GM23338 (cell line): ENCODE data around the gene VSX1. TPM values are rescaled to one million over a fixed set of nuclear protein-coding genes. Genes with fewer than 3 reads are reported as not detected.
A peak's percentile ranks its signal among the peaks of the same experiment; 100 is the strongest.

Source experiments
- ATAC-seq: fragments of 200-7000 bp; cut with Tn5 transposase; 3 replicates; pipeline ENCODE4 v1.9.1; 2020
- DNase-seq: peaks from one replicate; pipeline ENCODE4 v3.0.0-alpha.2; 2015; ENCODE audit warnings: low spot score
- H2AFZ ChIP-seq: fragments of 200-600 bp; sonication (generic); 2 replicates; pipeline ENCODE4 v1.8.0; 2016; ENCODE audit warnings: antibody characterized with exemption, mild to moderate bottlenecking, moderate library complexity
- H3F3A ChIP-seq: fragments of 200-600 bp; sonication (generic); replicated peaks from 2 replicates; pipeline ENCODE4 v1.8.0; 2017; ENCODE audit warnings: antibody characterized with exemption, mixed run types, low read depth
- H3K27ac ChIP-seq: fragments of 200-600 bp; sonication (generic); 2 replicates; pipeline ENCODE4 v1.6.1; 2016; ENCODE audit warnings: low read depth
- H3K27me3 ChIP-seq: fragments of 200-600 bp; sonication (generic); 2 replicates; pipeline ENCODE4 v1.8.0; 2016; ENCODE audit warnings: mild to moderate bottlenecking, mixed run types, moderate library complexity; ENCODE audit not compliant: insufficient read depth
- H3K36me3 ChIP-seq: fragments of 200-600 bp; sonication (generic); 2 replicates; pipeline ENCODE4 v1.8.0; 2016; ENCODE audit warnings: mild to moderate bottlenecking; ENCODE audit not compliant: insufficient read depth
- H3K4me1 ChIP-seq: fragments of 200-600 bp; sonication (generic); 2 replicates; pipeline ENCODE4 v1.8.0; 2016; ENCODE audit warnings: mild to moderate bottlenecking, moderate library complexity; ENCODE audit not compliant: insufficient read depth
- H3K4me2 ChIP-seq: fragments of 200-600 bp; sonication (generic); 2 replicates; pipeline ENCODE4 v1.7.1; 2017; ENCODE audit warnings: mixed run types
- H3K4me3 ChIP-seq: fragments of 200-600 bp; sonication (generic); 2 replicates; pipeline ENCODE4 v1.6.1; 2016; ENCODE audit warnings: mixed run types
- H3K79me2 ChIP-seq: fragments of 200-600 bp; sonication (generic); replicated peaks from 2 replicates; pipeline ENCODE4 v1.8.0; 2017; ENCODE audit warnings: mild to moderate bottlenecking; ENCODE audit not compliant: insufficient read depth
- H3K9me2 ChIP-seq: fragments of 200-600 bp; sonication (generic); 2 replicates; pipeline ENCODE4 v1.8.0; 2017; ENCODE audit not compliant: insufficient read depth
- H4K20me1 ChIP-seq: fragments of 200-600 bp; sonication (generic); replicated peaks from 2 replicates; pipeline ENCODE4 v1.8.0; 2017; ENCODE audit warnings: mild to moderate bottlenecking; ENCODE audit not compliant: insufficient read depth
- H3K27ac Mint-ChIP-seq: 2 replicates; pipeline ENCODE4 v1.8.0; 2020; ENCODE audit warnings: inconsistent platforms, mild to moderate bottlenecking, moderate library complexity, mixed read lengths
- H3K27me3 Mint-ChIP-seq: 3 replicates; pipeline ENCODE4 v1.8.0; 2022; ENCODE audit warnings: low read depth, mild to moderate bottlenecking, moderate library complexity, mixed read lengths, inconsistent platforms; ENCODE audit not compliant: insufficient read depth, poor library complexity
- H3K36me3 Mint-ChIP-seq: 3 replicates; pipeline ENCODE4 v1.8.0; 2021; ENCODE audit warnings: low read depth, mild to moderate bottlenecking, inconsistent platforms, moderate library complexity, mixed read lengths
- H3K4me1 Mint-ChIP-seq: 3 replicates; pipeline ENCODE4 v1.8.0; 2020; ENCODE audit warnings: mild to moderate bottlenecking, inconsistent platforms, mixed read lengths
- H3K4me3 Mint-ChIP-seq: 3 replicates; pipeline ENCODE4 v1.8.0; 2021; ENCODE audit warnings: moderate library complexity, mild to moderate bottlenecking, inconsistent platforms, mixed read lengths
- H3K9me3 Mint-ChIP-seq: 3 replicates; pipeline ENCODE4 v1.8.0; 2020; ENCODE audit warnings: moderate library complexity, mild to moderate bottlenecking, inconsistent platforms, mixed read lengths
- CREB1 ChIP-seq: fragments of 250-450 bp; sonication (Bioruptor Pico); IDR thresholded peaks from 2 replicates; pipeline ENCODE4 v1.5.0; 2020; ENCODE audit warnings: low read depth, mild to moderate bottlenecking, moderate library complexity
- EZH2 ChIP-seq: fragments of 200-600 bp; sonication (generic); IDR thresholded peaks from one replicate; pipeline ENCODE4 v1.8.0; 2017; ENCODE audit warnings: antibody characterized with exemption, mild to moderate bottlenecking, low read depth; ENCODE audit not compliant: unreplicated experiment
- EZH2phosphoT487 ChIP-seq: fragments of 200-600 bp; sonication (generic); IDR thresholded peaks from one replicate; pipeline ENCODE4 v1.8.1; 2018; ENCODE audit warnings: antibody characterized with exemption; ENCODE audit not compliant: unreplicated experiment
- JUNB ChIP-seq: IDR thresholded peaks from one replicate; pipeline ENCODE4 v1.6.1; 2016; ENCODE audit warnings: antibody characterized with exemption; ENCODE audit not compliant: unreplicated experiment
- NANOG ChIP-seq: IDR thresholded peaks from 2 replicates; pipeline ENCODE4 v1.6.1; 2016; ENCODE audit warnings: antibody characterized with exemption, borderline replicate concordance
- POLR2AphosphoS5 ChIP-seq: IDR thresholded peaks from 2 replicates; pipeline ENCODE4 v1.6.1; 2016; ENCODE audit warnings: antibody characterized with exemption, low read depth
- STAT1 ChIP-seq: IDR thresholded peaks from one replicate; pipeline ENCODE4 v1.6.1; 2016; ENCODE audit warnings: antibody characterized with exemption; ENCODE audit not compliant: unreplicated experiment
- ZNF114 ChIP-seq: fragments of 250-450 bp; sonication (Bioruptor Pico); IDR thresholded peaks from 2 replicates; pipeline ENCODE4 v1.5.0; 2020; ENCODE audit warnings: mild to moderate bottlenecking, moderate library complexity
- ZNF331 ChIP-seq: fragments of 250-450 bp; sonication (Bioruptor Pico); IDR thresholded peaks from 2 replicates; pipeline ENCODE4 v1.5.0; 2020; ENCODE audit warnings: low read depth, mild to moderate bottlenecking, moderate library complexity
- polyA plus RNA-seq: library from polyadenylated mRNA; unstranded; fragments of >200 nt; fragmentation: Nextera tagmentation; extraction: Ambion mirVana; gene quantifications from 2 replicates; pipeline ENCODE4 v1.2.1, GENCODE V29; 2016
- total RNA-seq: library from RNA; depleted of rRNA; stranded (reverse); fragments of >200 nt; shearing (Covaris generic); gene quantifications from 2 replicates; pipeline ENCODE4 v1.2.3, GENCODE V29; 2014
- TF ChIP-seq, protein P1 (sequence below): fragments of 250-450 bp; sonication (Bioruptor Pico); IDR thresholded peaks from 2 replicates; pipeline ENCODE4 v1.5.0; 2020; ENCODE audit warnings: mild to moderate bottlenecking, moderate library complexity
- TF ChIP-seq, protein P2 (sequence below), 2 experiments: fragments of 200-600 bp in 1 of 2; sonication (generic) in 1 of 2; conservative IDR thresholded peaks; 2 replicates each; pipeline versions ENCODE4 v1.5.1 to v1.6.1; 2016 to 2017; ENCODE audit warnings: antibody characterized with exemption in 2 of 2, low read depth in 2 of 2, mild to moderate bottlenecking in 2 of 2, moderate library complexity in 1 of 2
- TF ChIP-seq, protein P3 (sequence below): IDR thresholded peaks from one replicate; pipeline ENCODE4 v1.6.1; 2018; ENCODE audit warnings: antibody characterized with exemption; ENCODE audit not compliant: unreplicated experiment
- TF ChIP-seq, protein P4 (sequence below): IDR thresholded peaks from 2 replicates; pipeline ENCODE4 v1.6.1; 2016; ENCODE audit warnings: antibody characterized with exemption

VSX1 gene
- total and polyA plus RNA-seq, 2 experiments from 2014 or later: 0.73 TPM; not detected in 1

DNA sequence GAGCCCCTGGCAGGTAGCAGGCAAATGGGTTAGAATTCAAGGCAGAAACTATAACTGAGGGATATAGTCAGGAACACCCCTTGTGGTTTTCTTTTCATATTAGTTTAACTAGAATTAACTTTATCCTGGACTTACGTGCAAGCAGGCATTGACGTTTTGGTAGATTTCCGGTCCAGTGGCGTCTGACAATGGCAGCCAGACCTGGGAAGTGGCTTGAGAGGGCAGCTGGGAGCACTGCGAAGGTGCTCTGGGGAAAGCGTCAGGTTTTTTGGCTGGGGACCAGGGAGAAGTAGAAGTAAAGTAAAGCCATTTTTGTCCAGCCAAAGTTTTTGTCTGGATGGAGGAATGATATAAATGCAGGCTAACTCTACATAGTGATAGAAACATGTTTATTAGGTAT, 15.6 kb downstream of the VSX1 start:
- Histone ChIP-seq H4K20me1 (no peaks in the 10 kb centered on the region; the same call in 1 of the 2 replicates), H3F3A (peaks cover 2% of the 10 kb centered on the region; the same call in 1 of the 2 replicates), H3K27me3 (peaks cover 9% of the 10 kb centered on the region; the same call in 1 of the 2 replicates), H3K4me1 (no peaks in the 10 kb centered on the region), H3K27ac (no peak overlapping the region), H3K4me3 (no peak overlapping the region), H3K9me2 (no peaks in the 10 kb centered on the region), H3K36me3 (no peaks in the 10 kb centered on the region), H2AFZ (no peak overlapping the region), H3K79me2 (no peaks in the 10 kb centered on the region), H3K4me2 (no peak overlapping the region)
- TF ChIP-seq EZH2phosphoT487: no peak
- no peak for TF ChIP-seq ZNF114
- TF ChIP-seq STAT1: no peak
- no peak for TF ChIP-seq NANOG
- no peak for TF ChIP-seq EZH2
- TF ChIP-seq CREB1: no peak
- TF ChIP-seq, protein P1, sequence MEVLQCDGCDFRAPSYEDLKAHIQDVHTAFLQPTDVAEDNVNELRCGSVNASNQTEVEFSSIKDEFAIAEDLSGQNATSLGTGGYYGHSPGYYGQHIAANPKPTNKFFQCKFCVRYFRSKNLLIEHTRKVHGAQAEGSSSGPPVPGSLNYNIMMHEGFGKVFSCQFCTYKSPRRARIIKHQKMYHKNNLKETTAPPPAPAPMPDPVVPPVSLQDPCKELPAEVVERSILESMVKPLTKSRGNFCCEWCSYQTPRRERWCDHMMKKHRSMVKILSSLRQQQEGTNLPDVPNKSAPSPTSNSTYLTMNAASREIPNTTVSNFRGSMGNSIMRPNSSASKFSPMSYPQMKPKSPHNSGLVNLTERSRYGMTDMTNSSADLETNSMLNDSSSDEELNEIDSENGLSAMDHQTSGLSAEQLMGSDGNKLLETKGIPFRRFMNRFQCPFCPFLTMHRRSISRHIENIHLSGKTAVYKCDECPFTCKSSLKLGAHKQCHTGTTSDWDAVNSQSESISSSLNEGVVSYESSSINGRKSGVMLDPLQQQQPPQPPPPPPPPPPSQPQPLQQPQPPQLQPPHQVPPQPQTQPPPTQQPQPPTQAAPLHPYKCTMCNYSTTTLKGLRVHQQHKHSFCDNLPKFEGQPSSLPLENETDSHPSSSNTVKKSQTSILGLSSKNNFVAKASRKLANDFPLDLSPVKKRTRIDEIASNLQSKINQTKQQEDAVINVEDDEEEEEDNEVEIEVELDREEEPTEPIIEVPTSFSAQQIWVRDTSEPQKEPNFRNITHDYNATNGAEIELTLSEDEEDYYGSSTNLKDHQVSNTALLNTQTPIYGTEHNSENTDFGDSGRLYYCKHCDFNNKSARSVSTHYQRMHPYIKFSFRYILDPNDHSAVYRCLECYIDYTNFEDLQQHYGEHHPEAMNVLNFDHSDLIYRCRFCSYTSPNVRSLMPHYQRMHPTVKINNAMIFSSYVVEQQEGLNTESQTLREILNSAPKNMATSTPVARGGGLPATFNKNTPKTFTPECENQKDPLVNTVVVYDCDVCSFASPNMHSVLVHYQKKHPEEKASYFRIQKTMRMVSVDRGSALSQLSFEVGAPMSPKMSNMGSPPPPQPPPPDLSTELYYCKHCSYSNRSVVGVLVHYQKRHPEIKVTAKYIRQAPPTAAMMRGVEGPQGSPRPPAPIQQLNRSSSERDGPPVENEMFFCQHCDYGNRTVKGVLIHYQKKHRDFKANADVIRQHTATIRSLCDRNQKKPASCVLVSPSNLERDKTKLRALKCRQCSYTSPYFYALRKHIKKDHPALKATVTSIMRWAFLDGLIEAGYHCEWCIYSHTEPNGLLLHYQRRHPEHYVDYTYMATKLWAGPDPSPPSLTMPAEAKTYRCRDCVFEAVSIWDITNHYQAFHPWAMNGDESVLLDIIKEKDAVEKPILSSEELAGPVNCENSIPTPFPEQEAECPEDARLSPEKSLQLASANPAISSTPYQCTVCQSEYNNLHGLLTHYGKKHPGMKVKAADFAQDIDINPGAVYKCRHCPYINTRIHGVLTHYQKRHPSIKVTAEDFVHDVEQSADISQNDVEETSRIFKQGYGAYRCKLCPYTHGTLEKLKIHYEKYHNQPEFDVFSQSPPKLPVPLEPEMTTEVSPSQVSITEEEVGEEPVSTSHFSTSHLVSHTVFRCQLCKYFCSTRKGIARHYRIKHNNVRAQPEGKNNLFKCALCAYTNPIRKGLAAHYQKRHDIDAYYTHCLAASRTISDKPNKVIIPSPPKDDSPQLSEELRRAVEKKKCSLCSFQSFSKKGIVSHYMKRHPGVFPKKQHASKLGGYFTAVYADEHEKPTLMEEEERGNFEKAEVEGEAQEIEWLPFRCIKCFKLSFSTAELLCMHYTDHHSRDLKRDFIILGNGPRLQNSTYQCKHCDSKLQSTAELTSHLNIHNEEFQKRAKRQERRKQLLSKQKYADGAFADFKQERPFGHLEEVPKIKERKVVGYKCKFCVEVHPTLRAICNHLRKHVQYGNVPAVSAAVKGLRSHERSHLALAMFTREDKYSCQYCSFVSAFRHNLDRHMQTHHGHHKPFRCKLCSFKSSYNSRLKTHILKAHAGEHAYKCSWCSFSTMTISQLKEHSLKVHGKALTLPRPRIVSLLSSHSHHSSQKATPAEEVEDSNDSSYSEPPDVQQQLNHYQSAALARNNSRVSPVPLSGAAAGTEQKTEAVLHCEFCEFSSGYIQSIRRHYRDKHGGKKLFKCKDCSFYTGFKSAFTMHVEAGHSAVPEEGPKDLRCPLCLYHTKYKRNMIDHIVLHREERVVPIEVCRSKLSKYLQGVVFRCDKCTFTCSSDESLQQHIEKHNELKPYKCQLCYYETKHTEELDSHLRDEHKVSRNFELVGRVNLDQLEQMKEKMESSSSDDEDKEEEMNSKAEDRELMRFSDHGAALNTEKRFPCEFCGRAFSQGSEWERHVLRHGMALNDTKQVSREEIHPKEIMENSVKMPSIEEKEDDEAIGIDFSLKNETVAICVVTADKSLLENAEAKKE: no peak
- TF ChIP-seq, protein P2, sequence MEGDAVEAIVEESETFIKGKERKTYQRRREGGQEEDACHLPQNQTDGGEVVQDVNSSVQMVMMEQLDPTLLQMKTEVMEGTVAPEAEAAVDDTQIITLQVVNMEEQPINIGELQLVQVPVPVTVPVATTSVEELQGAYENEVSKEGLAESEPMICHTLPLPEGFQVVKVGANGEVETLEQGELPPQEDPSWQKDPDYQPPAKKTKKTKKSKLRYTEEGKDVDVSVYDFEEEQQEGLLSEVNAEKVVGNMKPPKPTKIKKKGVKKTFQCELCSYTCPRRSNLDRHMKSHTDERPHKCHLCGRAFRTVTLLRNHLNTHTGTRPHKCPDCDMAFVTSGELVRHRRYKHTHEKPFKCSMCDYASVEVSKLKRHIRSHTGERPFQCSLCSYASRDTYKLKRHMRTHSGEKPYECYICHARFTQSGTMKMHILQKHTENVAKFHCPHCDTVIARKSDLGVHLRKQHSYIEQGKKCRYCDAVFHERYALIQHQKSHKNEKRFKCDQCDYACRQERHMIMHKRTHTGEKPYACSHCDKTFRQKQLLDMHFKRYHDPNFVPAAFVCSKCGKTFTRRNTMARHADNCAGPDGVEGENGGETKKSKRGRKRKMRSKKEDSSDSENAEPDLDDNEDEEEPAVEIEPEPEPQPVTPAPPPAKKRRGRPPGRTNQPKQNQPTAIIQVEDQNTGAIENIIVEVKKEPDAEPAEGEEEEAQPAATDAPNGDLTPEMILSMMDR (conservative IDR thresholded peaks at IDR 0.05; ENCODE audit: low read depth in 2 of 2): no peak
- TF ChIP-seq POLR2AphosphoS5: no peak
- TF ChIP-seq, protein P3, sequence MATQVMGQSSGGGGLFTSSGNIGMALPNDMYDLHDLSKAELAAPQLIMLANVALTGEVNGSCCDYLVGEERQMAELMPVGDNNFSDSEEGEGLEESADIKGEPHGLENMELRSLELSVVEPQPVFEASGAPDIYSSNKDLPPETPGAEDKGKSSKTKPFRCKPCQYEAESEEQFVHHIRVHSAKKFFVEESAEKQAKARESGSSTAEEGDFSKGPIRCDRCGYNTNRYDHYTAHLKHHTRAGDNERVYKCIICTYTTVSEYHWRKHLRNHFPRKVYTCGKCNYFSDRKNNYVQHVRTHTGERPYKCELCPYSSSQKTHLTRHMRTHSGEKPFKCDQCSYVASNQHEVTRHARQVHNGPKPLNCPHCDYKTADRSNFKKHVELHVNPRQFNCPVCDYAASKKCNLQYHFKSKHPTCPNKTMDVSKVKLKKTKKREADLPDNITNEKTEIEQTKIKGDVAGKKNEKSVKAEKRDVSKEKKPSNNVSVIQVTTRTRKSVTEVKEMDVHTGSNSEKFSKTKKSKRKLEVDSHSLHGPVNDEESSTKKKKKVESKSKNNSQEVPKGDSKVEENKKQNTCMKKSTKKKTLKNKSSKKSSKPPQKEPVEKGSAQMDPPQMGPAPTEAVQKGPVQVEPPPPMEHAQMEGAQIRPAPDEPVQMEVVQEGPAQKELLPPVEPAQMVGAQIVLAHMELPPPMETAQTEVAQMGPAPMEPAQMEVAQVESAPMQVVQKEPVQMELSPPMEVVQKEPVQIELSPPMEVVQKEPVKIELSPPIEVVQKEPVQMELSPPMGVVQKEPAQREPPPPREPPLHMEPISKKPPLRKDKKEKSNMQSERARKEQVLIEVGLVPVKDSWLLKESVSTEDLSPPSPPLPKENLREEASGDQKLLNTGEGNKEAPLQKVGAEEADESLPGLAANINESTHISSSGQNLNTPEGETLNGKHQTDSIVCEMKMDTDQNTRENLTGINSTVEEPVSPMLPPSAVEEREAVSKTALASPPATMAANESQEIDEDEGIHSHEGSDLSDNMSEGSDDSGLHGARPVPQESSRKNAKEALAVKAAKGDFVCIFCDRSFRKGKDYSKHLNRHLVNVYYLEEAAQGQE: no peak
- TF ChIP-seq, protein P4, sequence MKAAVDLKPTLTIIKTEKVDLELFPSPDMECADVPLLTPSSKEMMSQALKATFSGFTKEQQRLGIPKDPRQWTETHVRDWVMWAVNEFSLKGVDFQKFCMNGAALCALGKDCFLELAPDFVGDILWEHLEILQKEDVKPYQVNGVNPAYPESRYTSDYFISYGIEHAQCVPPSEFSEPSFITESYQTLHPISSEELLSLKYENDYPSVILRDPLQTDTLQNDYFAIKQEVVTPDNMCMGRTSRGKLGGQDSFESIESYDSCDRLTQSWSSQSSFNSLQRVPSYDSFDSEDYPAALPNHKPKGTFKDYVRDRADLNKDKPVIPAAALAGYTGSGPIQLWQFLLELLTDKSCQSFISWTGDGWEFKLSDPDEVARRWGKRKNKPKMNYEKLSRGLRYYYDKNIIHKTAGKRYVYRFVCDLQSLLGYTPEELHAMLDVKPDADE: no peak
- no peak for TF ChIP-seq JUNB
- TF ChIP-seq ZNF331 (CRISPR knock-in tag): no peak
- no peak overlapping the region for H3K4me3 Mint-ChIP-seq
- H3K4me1 Mint-ChIP-seq: peaks cover 4% of the 10 kb centered on the region; the same call in 2 of the 3 replicates
- H3K9me3 Mint-ChIP-seq: no peaks in the 10 kb centered on the region
- DNase-seq (no peak), ATAC-seq (peak; percentile 36; the same call in 2 of the 3 replicates)
- peaks cover 17% of the 10 kb centered on the region for H3K27me3 Mint-ChIP-seq
- H3K36me3 Mint-ChIP-seq: no peaks in the 10 kb centered on the region
- no peak overlapping the region for H3K27ac Mint-ChIP-seq
